Astrocyte of the cerebellum (primary cell): ENCODE data around the gene N4BP3.

Experiments
- DNase-seq: peaks from one replicate; pipeline ENCODE4 v3.0.0-alpha.2; 2011; ENCODE audit warnings: low read depth
- H3K4me3 ChIP-seq: 2 replicates; pipeline ENCODE4 v1.5.1; 2011; ENCODE audit warnings: mild to moderate bottlenecking, low read depth, low read length, moderate library complexity
- CTCF ChIP-seq: IDR thresholded peaks from 2 replicates; pipeline ENCODE4 v1.5.1; 2012; ENCODE audit warnings: low read length, low read depth, moderate library complexity, mild to moderate bottlenecking; ENCODE audit errors: missing control alignments
- in situ Hi-C: cut with HindIII; loops from 2 replicates; pipeline ENCODE4 v1.10.0; 2017; ENCODE audit warnings: low sequenced_read_pairs

The N4BP3 gene

GRCh38 chr5:178108446-178108845, 4.9 kb upstream of the N4BP3 start:
- DNase-seq, result no peak
- in situ Hi-C loops, result no loop called here
- TF ChIP-seq CTCF, result no peak

GRCh38 chr5:178108966-178109365, 4.4 kb upstream of the N4BP3 start:
- DNase-seq, result no peak
- no peak for TF ChIP-seq CTCF
- H3K4me3 ChIP-seq, result no peak overlapping the region
- in situ Hi-C loops, result no loop called here

More at GRCh38 chr5:178108446-178108845, 4.9 kb upstream of the N4BP3 start:
- H3K4me3 ChIP-seq, result no peak overlapping the region

GRCh38 chr5:178110511-178110910, 2.8 kb upstream of the N4BP3 start:
- in situ Hi-C loops, result no loop called here
- no peak overlapping the region for H3K4me3 ChIP-seq
- no peak for DNase-seq
- no peak for TF ChIP-seq CTCF

- no peak for DNase-seq
- in situ Hi-C loops, result no loop called here
- no peak for TF ChIP-seq CTCF
Observed at GRCh38 chr5:178111925-178112324, 1.4 kb upstream of the N4BP3 start.

GRCh38 chr5:178112545-178112944, 787 bp upstream of the N4BP3 start:
- no peak for TF ChIP-seq CTCF
- DNase-seq, result no peak
- no peak overlapping the region for H3K4me3 ChIP-seq
- in situ Hi-C loops, result no loop called here

More at GRCh38 chr5:178111925-178112324, 1.4 kb upstream of the N4BP3 start:
- H3K4me3 ChIP-seq, result no peak overlapping the region

GRCh38 chr5:178113841-178114324, 551 bp downstream of the N4BP3 start:
- TF ChIP-seq CTCF, result no peak
- no peak for DNase-seq
- peak overlapping the region; percentile 34 for H3K4me3 ChIP-seq
- in situ Hi-C loops, result no loop called here
